GM12874 (cell line): ENCODE measurements around the gene NTNG1.

ENCODE experiments used
- CTCF ChIP-seq: IDR thresholded peaks from 2 replicates; pipeline ENCODE4 v1.5.1; 2011; ENCODE audit warnings: low read depth, mild to moderate bottlenecking, control low read depth, low read length, moderate library complexity; ENCODE audit not compliant: insufficient read depth

Gene NTNG1

DNA sequence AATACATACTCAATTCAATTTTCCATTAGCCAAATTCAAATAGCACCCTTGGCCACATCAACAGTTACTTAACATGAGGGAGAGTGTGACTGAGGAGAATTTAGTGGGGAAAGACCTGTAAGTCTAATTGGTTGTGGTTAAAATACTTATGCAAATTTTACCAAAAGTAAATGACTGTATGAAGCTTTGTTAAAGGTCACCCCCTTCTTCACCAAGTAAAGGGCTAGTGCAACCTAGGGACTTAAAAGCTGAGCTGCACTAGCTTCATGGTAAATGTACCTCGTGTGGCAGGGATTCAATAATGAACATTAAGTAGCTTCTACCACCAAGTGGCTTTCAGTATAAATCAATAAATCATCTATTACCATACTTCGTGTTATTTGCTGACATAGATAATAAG is 372.0 kb downstream of the NTNG1 start:
- TF ChIP-seq CTCF: no peak

GRCh38 chr1:107514841-107515240 is 374.0 kb downstream of the NTNG1 start:
- no peak for TF ChIP-seq CTCF

DNA sequence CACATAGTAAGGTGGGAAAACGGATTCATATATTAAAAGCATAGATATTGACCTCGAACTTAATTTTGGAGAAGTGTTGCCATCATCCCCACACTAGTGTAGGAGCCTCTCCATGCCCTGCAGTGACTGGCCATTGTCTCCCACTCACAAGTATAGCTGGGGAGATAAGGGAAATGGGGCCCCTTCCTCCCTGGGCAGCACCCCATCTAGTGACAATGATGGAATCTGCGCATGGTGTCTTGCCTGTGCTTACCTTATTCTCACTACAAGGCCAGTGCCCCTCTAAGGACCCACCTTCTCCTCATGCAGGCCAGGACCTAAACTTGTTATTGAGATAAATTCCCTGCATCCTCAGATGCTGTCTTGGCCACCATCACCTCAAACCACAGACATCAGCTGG is 374.9 kb downstream of the NTNG1 start:
- TF ChIP-seq CTCF: no peak

DNA sequence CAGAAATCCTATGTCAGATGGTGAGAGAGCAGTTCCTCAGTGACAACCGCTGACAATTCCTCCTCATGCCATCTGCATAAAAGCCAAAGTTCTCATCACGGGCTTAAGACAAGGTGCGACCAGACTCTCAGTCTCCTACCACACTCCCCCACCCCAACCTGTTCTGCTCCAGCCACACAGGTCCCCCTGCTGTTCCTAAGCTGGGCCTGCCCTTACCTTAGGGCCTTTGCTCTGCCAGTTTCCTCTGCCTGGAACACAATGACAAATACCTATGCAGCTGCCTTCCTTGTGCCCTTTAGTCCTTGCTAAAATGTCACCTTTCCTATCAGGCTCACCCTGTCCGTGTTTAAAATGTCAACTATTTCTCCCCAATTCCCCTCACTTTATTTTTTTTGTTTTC is 382.2 kb downstream of the NTNG1 start:
- no peak for TF ChIP-seq CTCF

GRCh38 chr1:107523736-107524135 is 382.9 kb downstream of the NTNG1 start:
- no peak for TF ChIP-seq CTCF

- no peak for TF ChIP-seq CTCF
Observed at GRCh38 chr1:107524301-107524700, 383.5 kb downstream of the NTNG1 start.

DNA sequence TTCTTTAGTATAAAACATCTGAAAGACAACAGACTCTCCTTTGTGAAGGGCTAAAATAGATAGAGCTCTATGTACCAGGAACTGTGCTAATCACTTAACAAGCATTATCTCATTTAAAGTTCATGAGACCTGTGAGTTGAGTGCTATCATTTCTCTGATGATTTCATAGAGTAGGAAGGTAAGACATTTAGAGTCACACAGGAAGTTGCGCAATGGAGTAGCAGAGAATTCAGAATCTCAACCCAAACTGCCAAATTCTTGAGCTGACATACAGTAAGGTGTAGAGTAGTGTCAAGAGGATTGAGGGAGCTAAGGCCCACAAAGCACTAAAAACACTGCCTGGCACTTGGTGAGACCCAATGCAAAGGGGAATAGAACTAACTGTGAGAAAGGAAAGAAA is 384.3 kb downstream of the NTNG1 start:
- no peak for TF ChIP-seq CTCF

GRCh38 chr1:107525961-107526360 is 385.1 kb downstream of the NTNG1 start:
- TF ChIP-seq CTCF: no peak
